ENCODE data around the gene NEK3. TPM values are rescaled to one million over a fixed set of nuclear protein-coding genes. Genes with fewer than 3 reads are reported as not detected.

NEK3 gene
- total RNA-seq, 1 donor from 2014 or later: 27.2 TPM

GRCh38 chr13:52137489-52137888 is 21.9 kb downstream of the NEK3 start:
- no peaks in the 10 kb centered on the region for H3K27me3 Mint-ChIP-seq (ENCODE audit: low read depth)
- no peak for TF ChIP-seq CTCF (IDR thresholded peaks at IDR 0.05; ENCODE audit: unreplicated experiment)
- H3K4me3 Mint-ChIP-seq: no peak overlapping the region
- DNase-seq (ENCODE audit: low spot score in 2 of 2, unreplicated experiment in 2 of 2): no peak
- no peak overlapping the region for H3K27ac Mint-ChIP-seq
- H3K4me1 Mint-ChIP-seq: no peaks in the 10 kb centered on the region
- peaks cover 25% of the 10 kb centered on the region for H3K36me3 Mint-ChIP-seq
- no peaks in the 10 kb centered on the region for H3K9me3 Mint-ChIP-seq

- H3K4me3 Mint-ChIP-seq: no peak overlapping the region
- no peaks in the 10 kb centered on the region for H3K4me1 Mint-ChIP-seq
- no peak for TF ChIP-seq CTCF (IDR thresholded peaks at IDR 0.05; ENCODE audit: unreplicated experiment)
- no peak for DNase-seq (ENCODE audit: low spot score in 2 of 2, unreplicated experiment in 2 of 2)
- H3K27ac Mint-ChIP-seq: no peak overlapping the region
- no peaks in the 10 kb centered on the region for H3K27me3 Mint-ChIP-seq (ENCODE audit: low read depth)
- peaks cover under 1% of the 10 kb centered on the region for H3K9me3 Mint-ChIP-seq
- peaks cover 29% of the 10 kb centered on the region for H3K36me3 Mint-ChIP-seq
Measured at GRCh38 chr13:52136763-52137162, 22.6 kb downstream of the NEK3 start.

GRCh38 chr13:52130641-52131040 is 28.8 kb downstream of the NEK3 start:
- Mint-ChIP-seq H3K27me3 (ENCODE audit: low read depth) (no peaks in the 10 kb centered on the region), H3K4me3 (no peak overlapping the region), H3K36me3 (peaks cover 29% of the 10 kb centered on the region), H3K27ac (no peak overlapping the region), H3K9me3 (peaks cover 10% of the 10 kb centered on the region), H3K4me1 (peaks cover 22% of the 10 kb centered on the region)
- TF ChIP-seq CTCF (IDR thresholded peaks at IDR 0.05; ENCODE audit: unreplicated experiment): no peak
- DNase-seq (ENCODE audit: low spot score in 2 of 2, unreplicated experiment in 2 of 2): no peak

GRCh38 chr13:52128714-52129700 is 30.4 kb downstream of the NEK3 start, which contains the start of gene NEK5:
NEK5 (minus strand) TSS chr13:52129073; CDS start chr13:52127482, 1,591 bp downstream.
- H3K27me3 Mint-ChIP-seq (ENCODE audit: low read depth): no peaks in the 10 kb centered on the region
- peak within 1 kb of the TSS; percentile 92 for H3K27ac Mint-ChIP-seq
- H3K9me3 Mint-ChIP-seq: peaks cover 10% of the 10 kb centered on the region
- H3K36me3 Mint-ChIP-seq: peaks cover 31% of the 10 kb centered on the region
- peak within 1 kb of the TSS; percentile 84 for H3K4me3 Mint-ChIP-seq
- H3K4me1 Mint-ChIP-seq: peaks cover 22% of the 10 kb centered on the region
- peak; percentile 56 to 85 for DNase-seq (ENCODE audit: low spot score in 2 of 2, unreplicated experiment in 2 of 2)
- TF ChIP-seq CTCF (IDR thresholded peaks at IDR 0.05; ENCODE audit: unreplicated experiment): peak; percentile 75

- Mint-ChIP-seq H3K9me3 (peaks cover 10% of the 10 kb centered on the region), H3K4me3 (peak overlapping the region; percentile 84), H3K4me1 (peaks cover 27% of the 10 kb centered on the region), H3K36me3 (peaks cover 26% of the 10 kb centered on the region), H3K27me3 (ENCODE audit: low read depth) (no peaks in the 10 kb centered on the region), H3K27ac (peak overlapping the region; percentile 92)
- DNase-seq (ENCODE audit: low spot score in 2 of 2, unreplicated experiment in 2 of 2): peak; percentile 30 to 77
- peak; percentile 76 for TF ChIP-seq CTCF (IDR thresholded peaks at IDR 0.05; ENCODE audit: unreplicated experiment)
Measured at GRCh38 chr13:52127783-52128702, 31.4 kb downstream of the NEK3 start.

Data from mesothelial cell of epicardium (in vitro differentiated cells).